Measurements from ENCODE around the gene NTM. TPM values are rescaled to one million over a fixed set of nuclear protein-coding genes. Genes with fewer than 3 reads are reported as not detected.

The NTM gene
- total RNA-seq, 4 donors from 2014 or later: 3.6 to 11.8 (median 7.8) TPM

- no peak overlapping the region for H3K27ac ChIP-seq
- no peaks in the 10 kb centered on the region for H3K36me3 ChIP-seq
- no peaks in the 10 kb centered on the region for H3K9me3 ChIP-seq
- H3K27me3 ChIP-seq: peaks cover 38% of the 10 kb centered on the region
- WGBS, 2 donors (ENCODE audit: low coverage in 1 of 2): 61 to 73% methylated on average over 4 to 6 of the region's 6 CpGs
- TF ChIP-seq EP300 (IDR thresholded peaks at IDR 0.05) (no peak), CTCF (IDR thresholded peaks at IDR 0.05) (no peak), POLR2A (IDR thresholded peaks at IDR 0.05) (no peak), POLR2AphosphoS5 (IDR thresholded peaks at IDR 0.05) (no peak)
- ATAC-seq: no peak
- H3K4me3 ChIP-seq: no peak overlapping the region
- no peaks in the 10 kb centered on the region for H3K4me1 ChIP-seq
Measured at GRCh38 chr11:131533998-131534397, 163.6 kb downstream of the NTM start.

- 70 to 81% methylated on average over 2 to 4 of the region's 5 CpGs for WGBS, 2 donors (ENCODE audit: low coverage in 1 of 2)
- no peak for TF ChIP-seq POLR2A (IDR thresholded peaks at IDR 0.05)
- TF ChIP-seq POLR2AphosphoS5 (IDR thresholded peaks at IDR 0.05): no peak
- TF ChIP-seq CTCF (IDR thresholded peaks at IDR 0.05): no peak
- no peak for TF ChIP-seq EP300 (IDR thresholded peaks at IDR 0.05)
- H3K4me3 ChIP-seq: no peak overlapping the region
- no peaks in the 10 kb centered on the region for H3K36me3 ChIP-seq
- H3K27ac ChIP-seq: no peak overlapping the region
- peaks cover 33% of the 10 kb centered on the region for H3K27me3 ChIP-seq
- ATAC-seq: no peak
- H3K9me3 ChIP-seq: no peaks in the 10 kb centered on the region
- H3K4me1 ChIP-seq: no peaks in the 10 kb centered on the region
Measured at GRCh38 chr11:131534611-131535010, 164.2 kb downstream of the NTM start.

GRCh38 chr11:131536159-131536558 lies 165.7 kb downstream of the NTM start:
- WGBS, 2 donors (ENCODE audit: low coverage in 1 of 2): 69 to 100% methylated on average over 2 of the region's 2 CpGs
- H3K27me3 ChIP-seq: peaks cover 22% of the 10 kb centered on the region
- TF ChIP-seq POLR2A (IDR thresholded peaks at IDR 0.05): no peak
- TF ChIP-seq CTCF (IDR thresholded peaks at IDR 0.05): no peak
- TF ChIP-seq POLR2AphosphoS5 (IDR thresholded peaks at IDR 0.05): no peak
- no peak for TF ChIP-seq EP300 (IDR thresholded peaks at IDR 0.05)
- ATAC-seq: no peak
- no peaks in the 10 kb centered on the region for H3K4me1 ChIP-seq
- no peak overlapping the region for H3K4me3 ChIP-seq
- no peaks in the 10 kb centered on the region for H3K36me3 ChIP-seq
- peaks cover 0 to 10% (median 0%) of the 10 kb centered on the region in 3 donors for H3K9me3 ChIP-seq
- no peak overlapping the region for H3K27ac ChIP-seq

GRCh38 chr11:131537196-131537595 lies 166.8 kb downstream of the NTM start:
- WGBS, 2 donors (ENCODE audit: low coverage in 1 of 2): 59% methylated on average over 6 of the region's 7 CpGs; no CpG with 5 or more reads in 1 of the 2 donors

More at GRCh38 chr11:131537196-131537595, 166.8 kb downstream of the NTM start:
- Histone ChIP-seq H3K4me3 (no peak overlapping the region), H3K4me1 (no peaks in the 10 kb centered on the region), H3K27ac (no peak overlapping the region), H3K27me3 (peaks cover 22% of the 10 kb centered on the region), H3K36me3 (no peaks in the 10 kb centered on the region), H3K9me3 (peaks cover 0 to 15% (median 0%) of the 10 kb centered on the region in 3 donors)
- no peak for ATAC-seq
- TF ChIP-seq POLR2A (IDR thresholded peaks at IDR 0.05) (no peak), CTCF (IDR thresholded peaks at IDR 0.05) (no peak), POLR2AphosphoS5 (IDR thresholded peaks at IDR 0.05) (no peak), EP300 (IDR thresholded peaks at IDR 0.05) (no peak)
